Esophagus muscularis mucosa (tissue), 4 donors: ENCODE results near the gene NEXMIF. TPM values are rescaled to one million over a fixed set of nuclear protein-coding genes. Genes with fewer than 3 reads are reported as not detected.

Experiments
- DNase-seq: peaks from one replicate; pipeline ENCODE4 v3.0.0-alpha.2; 2017; ENCODE audit errors: extremely low spot score
- H3K27ac ChIP-seq, 4 donors: fragments of 200-600 bp; sonication (generic); replicated peaks in 1 of 4; 1 replicate in 3 of 4; 2 replicates in 1 of 4; pipeline ENCODE4 v1.5.1; 2016 to 2019; ENCODE audit warnings: mild to moderate bottlenecking in 1 of 4
- H3K27me3 ChIP-seq, 4 donors: fragments of 200-600 bp; sonication (generic); one replicate each; pipeline versions ENCODE4 v1.5.1 to v1.6.0; 2016 to 2019
- H3K36me3 ChIP-seq, 4 donors: fragments of 200-600 bp; sonication (generic); one replicate each; pipeline ENCODE4 v1.5.1; 2016 to 2019
- H3K4me1 ChIP-seq, 4 donors: fragments of 200-600 bp; sonication (generic); one replicate each; pipeline ENCODE4 v1.5.1; 2016 to 2019
- H3K4me3 ChIP-seq, 4 donors: fragments of 200-600 bp; sonication (generic); 1 replicate in 2 of 4; 2 replicates in 2 of 4; pipeline ENCODE4 v1.5.1; 2016 to 2019; ENCODE audit warnings: mild to moderate bottlenecking in 4 of 4, moderate library complexity in 1 of 4
- H3K9me3 ChIP-seq, 4 donors: fragments of 200-600 bp; sonication (generic); 1 replicate in 3 of 4; 2 replicates in 1 of 4; pipeline ENCODE4 v1.5.1; 2016 to 2019
- EP300 ChIP-seq: sonication (generic); formaldehyde crosslinking; IDR thresholded peaks from one replicate; pipeline ENCODE4 v1.6.1; 2017; ENCODE audit warnings: antibody characterized with exemption
- POLR2A ChIP-seq: fragments of 450-650 bp; IDR thresholded peaks from one replicate; pipeline ENCODE4 v1.6.1; 2017; ENCODE audit warnings: antibody characterized with exemption, moderate library complexity, mild to moderate bottlenecking, low read depth
- POLR2AphosphoS5 ChIP-seq, 2 donors: sonication (generic); formaldehyde crosslinking; IDR thresholded peaks; one replicate each; pipeline ENCODE4 v1.6.1; 2017; ENCODE audit warnings: antibody characterized with exemption in 2 of 2
- WGBS: methylation state at CpG from one replicate; pipeline ENCODE4 v1.1.5; 2018; 5-methylcytosine and 5-hydroxymethylcytosine counted together
- intact Hi-C: fragments of 100-400 bp; cut with DNase I; formaldehyde crosslinking; loops from one replicate; pipeline ENCODE4 v1.15.1; 2023
- total RNA-seq, 4 donors: library from RNA; depleted of rRNA; stranded (reverse); fragments of >200 nt; gene quantifications; one replicate each; pipeline versions ENCODE4 v1.1.0 to v1.2.1, GENCODE V29; 2016
- TF ChIP-seq, protein P1 (sequence below), 3 experiments: fragments of 200-600 bp in 2 of 3; fragments of 450-650 bp in 1 of 3; sonication (generic) in 2 of 3; IDR thresholded peaks; one replicate each; pipeline ENCODE4 v1.5.1; 2017 to 2019; ENCODE audit warnings: antibody characterized with exemption in 3 of 3, mild to moderate bottlenecking in 2 of 3, moderate library complexity in 1 of 3

Gene NEXMIF
- total RNA-seq, 4 donors from 2014 or later: 5.0 to 7.8 (median 6.1) TPM

DNA sequence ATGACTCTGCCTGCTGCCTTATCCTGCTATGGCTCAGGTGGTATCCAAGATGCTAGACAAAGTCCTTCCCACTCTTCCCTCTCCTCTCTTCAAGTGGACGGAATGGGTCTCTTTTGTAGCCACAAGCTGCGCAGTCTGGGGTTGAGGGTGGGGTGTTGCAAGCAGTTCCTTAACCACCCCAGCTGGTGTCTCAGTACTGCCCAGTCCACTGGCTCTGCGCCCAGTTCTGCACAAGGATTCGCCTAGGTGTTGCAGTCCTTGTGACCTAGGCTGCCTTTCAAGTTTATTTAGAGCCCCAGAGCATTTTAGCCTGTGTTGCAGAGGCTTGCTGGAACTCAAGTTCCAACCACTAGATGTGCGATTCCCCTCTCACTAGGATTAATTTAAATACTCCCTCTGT lies 120.7 kb downstream of the NEXMIF start:
- WGBS: 61% methylated on average over 5 of the region's 5 CpGs
- no peaks in the 10 kb centered on the region for H3K36me3 ChIP-seq
- no peak for DNase-seq
- intact Hi-C loops: no loop called here
- H3K27ac ChIP-seq: no peak overlapping the region
- no peak overlapping the region for H3K4me3 ChIP-seq
- H3K27me3 ChIP-seq: no peaks in the 10 kb centered on the region
- no peaks in the 10 kb centered on the region for H3K4me1 ChIP-seq
- no peaks in the 10 kb centered on the region for H3K9me3 ChIP-seq
- TF ChIP-seq POLR2A (no peak), EP300 (no peak), POLR2AphosphoS5 (IDR thresholded peaks at IDR 0.05) (no peak)
- TF ChIP-seq, protein P1, sequence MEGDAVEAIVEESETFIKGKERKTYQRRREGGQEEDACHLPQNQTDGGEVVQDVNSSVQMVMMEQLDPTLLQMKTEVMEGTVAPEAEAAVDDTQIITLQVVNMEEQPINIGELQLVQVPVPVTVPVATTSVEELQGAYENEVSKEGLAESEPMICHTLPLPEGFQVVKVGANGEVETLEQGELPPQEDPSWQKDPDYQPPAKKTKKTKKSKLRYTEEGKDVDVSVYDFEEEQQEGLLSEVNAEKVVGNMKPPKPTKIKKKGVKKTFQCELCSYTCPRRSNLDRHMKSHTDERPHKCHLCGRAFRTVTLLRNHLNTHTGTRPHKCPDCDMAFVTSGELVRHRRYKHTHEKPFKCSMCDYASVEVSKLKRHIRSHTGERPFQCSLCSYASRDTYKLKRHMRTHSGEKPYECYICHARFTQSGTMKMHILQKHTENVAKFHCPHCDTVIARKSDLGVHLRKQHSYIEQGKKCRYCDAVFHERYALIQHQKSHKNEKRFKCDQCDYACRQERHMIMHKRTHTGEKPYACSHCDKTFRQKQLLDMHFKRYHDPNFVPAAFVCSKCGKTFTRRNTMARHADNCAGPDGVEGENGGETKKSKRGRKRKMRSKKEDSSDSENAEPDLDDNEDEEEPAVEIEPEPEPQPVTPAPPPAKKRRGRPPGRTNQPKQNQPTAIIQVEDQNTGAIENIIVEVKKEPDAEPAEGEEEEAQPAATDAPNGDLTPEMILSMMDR (IDR thresholded peaks at IDR 0.05): no peak

DNA sequence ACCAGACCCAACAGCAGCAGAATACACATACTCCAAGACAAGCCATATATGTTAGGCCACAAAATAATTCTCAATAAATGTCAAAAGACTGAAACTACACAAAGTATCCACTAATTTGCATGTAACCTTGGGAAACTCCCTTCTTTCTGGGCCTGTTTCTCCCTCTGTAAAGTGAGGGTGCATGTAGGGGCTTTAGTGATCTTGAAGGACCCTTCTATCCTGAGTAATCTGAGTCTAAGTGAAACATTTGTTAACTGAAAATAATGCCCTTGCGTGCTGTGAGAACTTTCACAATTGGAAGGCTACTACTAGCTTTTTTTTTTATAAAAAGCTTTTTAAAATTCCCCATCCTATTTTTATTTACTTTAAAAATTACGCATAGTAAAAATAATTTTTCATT lies 125.2 kb downstream of the NEXMIF start:
- intact Hi-C loops: no loop called here
- Histone ChIP-seq H3K36me3 (no peaks in the 10 kb centered on the region), H3K27ac (no peak overlapping the region), H3K4me1 (no peaks in the 10 kb centered on the region), H3K27me3 (no peaks in the 10 kb centered on the region), H3K4me3 (no peak overlapping the region), H3K9me3 (no peaks in the 10 kb centered on the region)
- TF ChIP-seq EP300 (no peak), POLR2A (no peak), POLR2AphosphoS5 (IDR thresholded peaks at IDR 0.05) (no peak)
- TF ChIP-seq, protein P1 (IDR thresholded peaks at IDR 0.05): no peak
- no peak for DNase-seq
- WGBS: 74% methylated on average over 2 of the region's 2 CpGs

DNA sequence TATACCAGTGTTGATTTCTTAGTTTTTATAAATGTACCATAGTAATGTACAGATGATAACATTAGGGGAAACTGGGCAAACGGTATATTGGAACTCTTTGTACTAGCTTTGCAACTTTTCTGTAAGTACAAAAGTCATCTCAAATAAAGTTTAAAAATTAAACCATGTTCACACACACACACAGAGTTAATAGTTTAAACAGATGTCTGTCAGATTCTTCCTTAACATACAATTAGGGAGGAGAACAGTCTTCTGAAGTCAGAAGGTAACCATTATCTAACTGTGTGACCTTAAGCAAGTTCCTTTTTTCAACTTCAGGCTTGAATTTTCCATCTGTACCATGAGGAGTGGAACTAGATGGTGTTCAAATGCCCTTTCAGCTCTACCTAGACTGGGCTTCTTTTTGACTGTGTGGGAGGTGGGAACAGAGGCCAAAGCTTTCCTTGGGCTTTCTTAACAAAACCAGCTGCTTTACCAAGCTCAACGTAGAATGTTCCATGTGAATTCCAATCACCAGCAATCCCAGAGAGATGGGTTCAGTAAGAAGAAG lies 127.8 kb downstream of the NEXMIF start:
- Histone ChIP-seq H3K4me1 (no peaks in the 10 kb centered on the region), H3K27ac (no peak overlapping the region), H3K9me3 (no peaks in the 10 kb centered on the region), H3K36me3 (no peaks in the 10 kb centered on the region), H3K27me3 (no peaks in the 10 kb centered on the region), H3K4me3 (no peak overlapping the region)
- intact Hi-C loops: no loop called here
- no peak for DNase-seq
- WGBS: 72% methylated on average over 2 of the region's 2 CpGs
- TF ChIP-seq POLR2AphosphoS5 (IDR thresholded peaks at IDR 0.05) (no peak), POLR2A (no peak), EP300 (no peak)
- TF ChIP-seq, protein P1 (IDR thresholded peaks at IDR 0.05): no peak

DNA sequence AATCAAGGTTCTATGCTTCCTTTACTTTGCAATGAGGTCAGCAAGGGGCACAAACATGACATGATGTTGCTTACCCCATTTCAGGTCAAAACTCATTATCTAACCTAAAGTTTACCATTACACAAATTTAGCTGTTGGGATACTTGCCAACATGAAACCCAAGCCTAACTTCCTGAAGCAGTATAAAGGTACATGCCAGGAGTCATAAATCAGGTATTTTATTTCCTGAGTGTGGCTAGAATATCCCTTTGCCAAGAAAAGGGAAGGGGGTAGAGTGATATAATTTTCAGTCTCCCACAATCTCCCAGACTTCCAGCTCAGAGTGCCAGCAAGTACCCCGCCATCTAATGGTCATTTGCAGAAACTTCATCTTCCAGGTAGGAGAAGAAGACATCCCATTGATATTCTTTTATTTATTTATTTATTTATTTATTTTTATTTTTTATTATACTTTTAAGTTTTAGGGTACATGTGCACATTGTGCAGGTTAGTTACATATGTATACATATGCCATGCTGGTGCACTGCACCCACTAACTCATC lies 136.6 kb downstream of the NEXMIF start:
- 32% methylated on average over 1 of the region's 1 CpG for WGBS
- no peak overlapping the region for H3K4me3 ChIP-seq
- H3K27me3 ChIP-seq: no peaks in the 10 kb centered on the region
- H3K9me3 ChIP-seq: no peaks in the 10 kb centered on the region
- no peak for DNase-seq
- H3K27ac ChIP-seq: no peak overlapping the region
- no peak for TF ChIP-seq POLR2AphosphoS5 (IDR thresholded peaks at IDR 0.05)
- TF ChIP-seq, protein P1 (IDR thresholded peaks at IDR 0.05): peak in 1 of 3 experiments; percentile 6
- no peak for TF ChIP-seq EP300
- TF ChIP-seq POLR2A: no peak
- H3K36me3 ChIP-seq: no peaks in the 10 kb centered on the region
- no peaks in the 10 kb centered on the region for H3K4me1 ChIP-seq
- intact Hi-C loops: no loop called here

DNA sequence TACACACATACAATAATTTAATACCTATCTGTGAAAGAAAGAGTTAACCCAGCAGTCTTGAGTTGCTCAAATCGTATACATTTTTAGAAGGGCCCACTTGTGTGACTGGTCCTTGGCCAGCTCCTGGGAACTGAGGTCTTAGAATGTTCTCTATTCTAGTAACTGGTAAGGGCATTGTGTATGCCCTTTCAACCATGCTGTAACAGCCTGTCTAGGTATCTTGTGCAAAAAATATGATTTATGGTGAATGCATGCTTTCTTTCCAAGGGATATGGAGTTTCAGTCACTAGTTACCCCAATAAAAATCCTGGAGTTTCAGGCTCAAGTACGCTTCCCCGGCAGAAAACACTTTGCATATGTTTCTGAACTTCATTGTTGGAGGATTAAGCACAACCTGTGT lies 140.6 kb downstream of the NEXMIF start:
- Histone ChIP-seq H3K27ac (no peak overlapping the region), H3K4me3 (no peak overlapping the region), H3K9me3 (no peaks in the 10 kb centered on the region), H3K27me3 (no peaks in the 10 kb centered on the region), H3K4me1 (no peaks in the 10 kb centered on the region), H3K36me3 (no peaks in the 10 kb centered on the region)
- no peak for DNase-seq
- WGBS: 47% methylated on average over 3 of the region's 3 CpGs
- TF ChIP-seq, protein P1 (IDR thresholded peaks at IDR 0.05): no peak
- no peak for TF ChIP-seq EP300
- TF ChIP-seq POLR2AphosphoS5 (IDR thresholded peaks at IDR 0.05): no peak
- no peak for TF ChIP-seq POLR2A
- intact Hi-C loops: no loop called here
